OCI-LY3 (cell line): ENCODE measurements around the gene FAIM.

Experiments
- CTCF ChIP-seq: fragments of 200-600, 300-600 bp; sonication (generic); IDR thresholded peaks from 2 replicates; pipeline ENCODE4 v1.5.1; 2014; ENCODE audit warnings: antibody characterized with exemption, low read length, low read depth
- EZH2phosphoT487 ChIP-seq: fragments of 200-600 bp; shearing (Covaris generic); IDR thresholded peaks from 2 replicates; pipeline ENCODE4 v1.6.1; 2018; ENCODE audit warnings: antibody characterized with exemption, mixed run types, low read depth

GRCh38 chr3:138646513-138646912 is 37.9 kb downstream of the FAIM start:
- no peak for TF ChIP-seq CTCF
- no peak for TF ChIP-seq EZH2phosphoT487
